Loucy (cell line): ENCODE data around the gene LZTS3.

Experiments
- CTCF ChIP-seq: fragments of 200-600 bp; sonication (generic); conservative IDR thresholded peaks from 2 replicates; pipeline ENCODE4 v1.5.1; 2014; ENCODE audit warnings: mild to moderate bottlenecking, antibody characterized with exemption, low read length
- EZH2phosphoT487 ChIP-seq: fragments of 200-600 bp; IDR thresholded peaks from 2 replicates; pipeline ENCODE4 v1.6.1; 2018; ENCODE audit warnings: antibody characterized with exemption, mild to moderate bottlenecking, moderate library complexity, borderline replicate concordance

GRCh38 chr20:3146732-3147341, 26.5 kb downstream of the LZTS3 start:
- no peak for TF ChIP-seq CTCF
- TF ChIP-seq EZH2phosphoT487, result no peak
